Measurements from ENCODE around the gene CDIP1.

Gene CDIP1

DNA sequence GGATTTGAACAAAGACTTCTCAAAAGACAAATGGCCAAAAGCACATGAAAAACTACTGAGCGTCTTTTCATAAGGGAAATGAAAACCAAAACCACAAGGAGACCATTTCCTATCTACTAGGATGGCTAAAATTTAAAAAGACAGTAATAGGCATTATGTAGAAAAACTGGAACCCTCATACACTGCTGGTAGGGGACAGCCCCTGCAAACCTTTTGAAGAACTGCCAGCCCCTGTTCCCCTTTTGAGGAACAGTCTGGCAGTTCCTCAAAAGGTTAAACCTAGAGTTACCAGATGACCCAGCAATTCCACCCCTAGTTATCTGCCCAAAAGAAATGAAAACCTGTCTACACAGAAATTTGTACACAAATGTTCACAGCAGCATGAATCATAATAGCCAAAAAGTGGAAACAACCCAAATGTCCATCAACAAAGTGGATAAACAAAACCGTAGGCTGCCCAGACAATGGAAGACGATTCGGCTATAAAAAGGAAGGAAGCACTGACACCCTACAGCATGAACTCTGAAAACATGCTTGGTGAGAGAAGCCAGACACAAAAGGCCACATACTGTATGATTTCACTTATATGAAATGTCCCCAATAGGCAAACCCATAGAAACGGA lies 22.9 kb downstream of the CDIP1 start:
- in situ Hi-C loops (cut with HindIII; ENCODE audit: low sequenced_read_pairs): loop anchor here (25.0 kb wide), 1 partner anchor 522 kb away; the partner anchor contains the start of gene NAGPA

DNA sequence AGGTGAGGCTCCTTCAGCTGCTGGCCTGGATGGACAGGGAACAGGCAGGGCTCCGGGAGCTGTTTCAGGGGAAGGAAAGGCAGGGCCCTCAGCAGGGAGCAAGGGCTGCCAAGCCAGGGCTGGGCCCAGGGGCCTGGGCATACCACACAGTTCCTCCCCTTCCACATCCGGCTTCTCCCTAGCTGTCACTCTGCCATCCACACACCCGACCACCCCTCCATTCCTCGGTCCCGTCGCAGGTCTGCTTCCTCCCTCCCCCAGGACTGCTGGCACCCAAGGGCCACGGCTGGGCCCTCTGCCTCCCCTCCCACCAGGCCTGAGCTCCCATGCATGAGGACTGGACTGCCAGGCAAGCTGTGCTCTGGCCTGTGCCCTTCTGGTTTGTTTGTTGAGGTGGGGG lies 24.0 kb downstream of the CDIP1 start:
- in situ Hi-C loops (cut with HindIII; ENCODE audit: low sequenced_read_pairs): loop anchor here (25.0 kb wide), 1 partner anchor 523 kb away; the partner anchor contains the start of gene NAGPA

DNA sequence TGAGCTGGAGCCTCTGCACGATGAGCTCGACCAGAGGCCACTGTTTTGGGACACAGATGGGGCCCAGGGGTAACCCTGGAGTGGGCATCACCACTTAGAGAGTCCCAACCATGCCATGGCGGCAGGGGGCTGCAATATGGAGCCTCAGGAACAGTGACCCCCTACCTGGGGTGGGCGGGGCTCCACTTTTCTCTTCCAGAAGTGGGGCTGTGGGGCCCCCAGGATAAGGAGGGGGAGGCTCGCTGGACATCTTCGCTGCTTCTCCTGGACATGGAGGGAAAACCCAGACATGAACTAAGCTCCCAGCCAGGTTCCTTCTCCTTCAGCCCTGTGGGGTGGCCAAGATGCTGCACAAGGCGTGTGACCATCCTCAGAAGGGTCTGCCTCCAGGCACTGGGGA lies 24.7 kb downstream of the CDIP1 start:
- in situ Hi-C loops (cut with HindIII; ENCODE audit: low sequenced_read_pairs): loop anchor here (25.0 kb wide), 1 partner anchor 523 kb away; the partner anchor contains the start of gene NAGPA

DNA sequence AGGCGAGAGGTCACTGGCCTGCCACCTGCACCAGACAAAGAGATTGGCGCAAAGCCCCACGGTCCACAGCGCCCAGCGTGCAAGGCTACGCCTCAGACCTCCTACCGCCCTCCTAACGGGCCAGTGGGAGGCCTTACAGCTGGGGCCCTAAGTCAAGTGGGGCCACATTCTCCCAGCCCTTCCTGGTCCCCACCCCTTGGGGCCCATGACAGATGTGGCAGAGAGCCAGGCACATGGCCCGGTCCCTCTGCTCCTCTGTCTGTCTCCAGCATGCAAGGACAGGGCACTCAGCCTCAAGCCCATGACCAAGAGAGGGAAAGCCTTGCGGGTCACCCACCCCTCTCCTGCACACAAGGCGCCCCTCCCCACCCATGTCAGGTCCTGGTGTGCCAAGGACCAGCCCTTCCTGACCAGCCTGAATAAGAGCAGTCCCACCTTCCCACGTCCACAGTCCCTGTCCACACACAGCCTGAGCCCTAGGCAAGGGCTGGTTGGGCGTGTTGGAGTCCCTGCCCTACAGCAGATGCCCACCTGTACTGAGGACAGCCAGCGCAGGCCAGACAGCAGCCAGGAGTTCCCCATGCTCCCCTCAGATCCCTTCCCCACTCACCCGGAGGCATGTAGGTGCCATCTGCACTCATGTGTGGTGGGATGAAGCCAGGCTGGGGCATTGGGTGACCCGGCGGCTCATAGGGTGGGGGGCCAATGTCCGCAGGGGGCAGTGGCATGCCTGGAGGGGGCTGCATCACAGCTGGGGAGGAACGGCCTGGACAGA lies 25.3 kb downstream of the CDIP1 start:
- in situ Hi-C loops (cut with HindIII; ENCODE audit: low sequenced_read_pairs): loop anchor here (25.0 kb wide), 1 partner anchor 524 kb away; the partner anchor contains the start of gene NAGPA

DNA sequence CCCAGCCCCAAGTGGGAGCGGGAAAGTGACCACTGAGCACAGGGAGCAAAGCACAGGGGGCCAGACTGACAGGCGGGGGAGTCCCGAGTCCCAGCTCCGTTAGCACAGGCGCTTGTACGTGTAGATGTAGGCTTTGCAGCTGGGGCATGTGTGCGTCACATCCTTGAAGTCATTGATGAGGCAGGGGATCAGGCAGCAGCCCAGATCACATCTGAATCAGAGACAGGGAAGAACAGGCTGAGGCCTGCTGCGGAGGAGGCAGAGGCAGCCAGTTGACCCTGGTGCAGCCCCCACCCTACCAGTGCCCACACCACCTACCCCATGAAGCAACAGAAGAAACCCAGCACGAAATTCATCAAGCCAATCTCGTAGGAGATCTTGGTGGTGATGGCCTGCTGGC lies 26.1 kb downstream of the CDIP1 start:
- in situ Hi-C loops (cut with HindIII; ENCODE audit: low sequenced_read_pairs): loop anchor here (25.0 kb wide), 1 partner anchor 525 kb away; the partner anchor contains the start of gene NAGPA

DNA sequence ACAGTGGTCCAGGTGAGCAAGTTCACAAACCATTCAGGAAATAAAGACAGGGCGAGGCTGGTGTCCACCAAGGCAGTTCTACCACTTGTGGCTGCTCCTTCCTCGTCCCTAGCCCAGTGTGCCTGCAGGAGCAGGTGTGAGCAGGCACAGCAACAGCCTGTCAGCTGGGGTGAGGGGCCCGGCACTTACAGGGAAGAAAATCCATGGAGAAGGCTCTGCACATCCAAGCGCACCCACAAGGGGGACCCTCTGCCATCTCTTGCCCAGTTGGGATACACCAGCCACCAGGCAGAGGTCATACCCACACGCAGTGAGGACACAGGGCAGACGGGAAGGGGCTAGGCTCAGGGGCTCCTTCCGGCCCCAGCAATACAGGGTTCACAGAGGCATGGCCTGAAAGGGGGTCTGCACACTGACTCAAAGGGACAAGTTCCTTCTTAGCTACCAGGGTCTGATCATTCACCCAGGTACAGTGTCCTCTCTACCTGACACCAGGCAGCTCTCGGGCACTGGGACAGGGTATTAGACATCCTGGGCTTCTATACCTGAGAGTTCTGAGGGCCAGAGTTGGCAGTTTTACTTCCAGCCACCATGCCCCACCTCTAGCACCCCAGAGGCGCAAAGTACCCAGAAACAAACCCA lies 27.0 kb downstream of the CDIP1 start:
- in situ Hi-C loops (cut with HindIII; ENCODE audit: low sequenced_read_pairs): loop anchor here (25.0 kb wide), 1 partner anchor 526 kb away; the partner anchor contains the start of gene NAGPA

DNA sequence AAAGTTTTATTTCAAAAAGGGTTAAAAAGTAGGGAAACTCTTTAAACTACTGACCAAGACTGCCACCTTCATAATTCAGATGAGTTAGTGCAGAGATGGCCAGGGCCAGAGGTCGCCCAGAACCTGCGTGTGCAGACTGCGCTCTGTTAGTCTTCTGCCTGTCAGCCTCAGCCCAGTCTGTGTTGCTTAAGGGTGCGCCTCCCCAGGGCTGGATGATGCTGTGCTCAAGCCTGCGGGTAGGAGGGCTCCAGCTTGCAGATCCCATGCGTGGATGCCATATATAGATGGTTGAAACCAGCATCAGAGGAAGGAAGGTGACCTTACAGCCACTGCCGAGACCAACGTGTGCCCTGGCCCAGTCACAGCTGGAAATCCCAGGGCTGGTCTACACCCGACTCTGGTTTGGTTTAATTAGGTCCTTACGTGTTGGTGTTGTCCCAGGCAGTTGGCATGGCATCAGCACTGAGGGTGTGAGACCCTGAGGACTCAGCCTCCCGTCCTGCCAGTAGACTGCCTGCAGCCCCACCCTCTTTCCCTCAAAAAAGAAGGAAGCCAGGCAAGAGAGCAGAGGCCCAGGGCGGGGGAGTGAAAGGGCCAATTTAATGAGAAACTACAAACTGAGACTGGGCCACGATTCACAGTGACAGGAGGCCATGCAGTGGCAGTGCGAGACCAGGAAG lies 27.7 kb downstream of the CDIP1 start:
- in situ Hi-C loops (cut with HindIII; ENCODE audit: low sequenced_read_pairs): loop anchor here (25.0 kb wide), 1 partner anchor 526 kb away; the partner anchor contains the start of gene NAGPA

DNA sequence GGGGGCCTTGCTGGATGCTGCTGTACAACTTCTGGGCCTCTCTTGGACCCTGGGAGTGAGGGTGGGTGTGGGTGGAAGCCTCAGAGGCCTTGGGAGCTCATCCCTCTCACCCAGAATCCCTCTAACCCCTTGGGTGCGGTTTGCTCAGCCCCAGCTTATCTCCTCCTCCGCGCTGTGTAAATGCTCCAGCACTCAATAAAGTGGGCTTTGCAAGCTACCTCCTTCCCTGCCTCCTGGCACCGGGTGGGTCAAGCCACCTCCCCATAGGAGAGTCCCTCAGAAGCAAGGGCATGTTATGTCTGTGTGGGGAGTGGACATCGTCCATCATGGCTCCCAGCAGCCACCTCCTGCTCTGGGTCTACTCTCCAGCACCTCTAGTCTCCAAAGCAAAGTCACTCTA lies 28.4 kb downstream of the CDIP1 start:
- in situ Hi-C loops (cut with HindIII; ENCODE audit: low sequenced_read_pairs): loop anchor here (25.0 kb wide), 1 partner anchor 527 kb away; the partner anchor contains the start of gene NAGPA

DNA sequence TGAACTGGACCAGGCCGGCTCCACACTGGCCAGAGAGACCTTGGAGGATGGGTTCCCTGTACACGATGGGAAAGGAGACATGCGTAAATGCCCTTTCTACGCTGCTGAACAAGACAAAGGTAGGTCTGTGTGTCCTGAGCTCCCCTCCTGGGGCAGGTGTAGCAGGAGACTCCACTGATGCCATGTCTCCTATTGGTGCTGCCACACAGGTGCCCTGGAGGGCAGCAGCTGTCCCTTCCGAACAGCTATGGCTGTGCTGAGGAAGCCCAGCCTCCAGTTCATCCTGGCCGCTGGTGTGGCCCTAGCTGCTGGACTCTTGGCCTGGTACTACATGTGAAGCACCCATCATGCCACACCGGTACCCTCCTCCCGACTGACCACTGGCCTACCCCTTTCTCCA lies 29.2 kb downstream of the CDIP1 start:
- in situ Hi-C loops (cut with HindIII; ENCODE audit: low sequenced_read_pairs): loop anchor here (25.0 kb wide), 1 partner anchor 528 kb away; the partner anchor contains the start of gene NAGPA

DNA sequence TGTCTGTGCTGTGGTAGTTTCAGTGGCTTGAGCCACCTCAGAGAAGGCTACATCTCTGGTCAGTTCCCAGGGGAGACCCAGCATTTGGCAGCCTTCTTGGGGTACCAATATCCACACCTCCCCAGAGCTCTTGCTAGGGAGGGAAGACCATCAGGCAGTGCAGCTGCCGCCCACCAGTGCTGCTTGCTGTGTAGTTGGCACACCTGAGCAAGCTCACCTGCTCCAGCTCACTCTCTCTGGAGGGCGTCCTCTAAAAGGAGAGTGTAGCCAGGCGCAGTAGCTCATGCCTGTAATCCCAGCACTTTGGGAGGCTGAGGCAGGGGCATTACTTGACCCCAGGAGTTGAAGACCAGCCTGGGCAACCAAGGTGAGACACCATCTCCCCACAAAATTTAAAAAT lies 29.8 kb downstream of the CDIP1 start:
- in situ Hi-C loops (cut with HindIII; ENCODE audit: low sequenced_read_pairs): loop anchor here (25.0 kb wide), 1 partner anchor 528 kb away; the partner anchor contains the start of gene NAGPA

DNA sequence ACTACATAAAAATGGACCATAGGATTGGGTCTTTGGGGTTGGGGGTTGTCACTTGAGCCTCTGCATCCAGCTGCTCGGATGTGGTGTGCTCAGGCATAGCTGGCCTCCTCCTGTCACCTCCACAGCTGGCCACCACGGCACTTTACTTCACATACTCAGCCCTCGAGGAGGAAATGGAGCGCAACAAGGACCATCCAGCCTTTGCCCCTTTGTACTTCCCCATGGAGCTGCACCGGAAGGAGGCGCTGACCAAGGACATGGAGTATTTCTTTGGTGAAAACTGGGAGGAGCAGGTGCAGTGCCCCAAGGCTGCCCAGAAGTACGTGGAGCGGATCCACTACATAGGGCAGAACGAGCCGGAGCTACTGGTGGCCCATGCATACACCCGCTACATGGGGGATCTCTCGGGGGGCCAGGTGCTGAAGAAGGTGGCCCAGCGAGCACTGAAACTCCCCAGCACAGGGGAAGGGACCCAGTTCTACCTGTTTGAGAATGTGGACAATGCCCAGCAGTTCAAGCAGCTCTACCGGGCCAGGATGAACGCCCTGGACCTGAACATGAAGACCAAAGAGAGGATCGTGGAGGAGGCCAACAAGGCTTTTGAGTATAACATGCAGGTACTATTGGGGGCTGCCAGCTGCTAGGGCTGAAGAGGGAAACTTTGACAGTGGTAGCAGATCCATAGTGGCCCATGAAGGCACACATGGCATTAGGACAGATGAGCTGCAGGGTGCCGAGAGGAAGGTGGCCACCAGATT lies 30.8 kb downstream of the CDIP1 start:
- in situ Hi-C loops (cut with HindIII; ENCODE audit: low sequenced_read_pairs): loop anchor here (25.0 kb wide), 1 partner anchor 530 kb away; the partner anchor contains the start of gene NAGPA

DNA sequence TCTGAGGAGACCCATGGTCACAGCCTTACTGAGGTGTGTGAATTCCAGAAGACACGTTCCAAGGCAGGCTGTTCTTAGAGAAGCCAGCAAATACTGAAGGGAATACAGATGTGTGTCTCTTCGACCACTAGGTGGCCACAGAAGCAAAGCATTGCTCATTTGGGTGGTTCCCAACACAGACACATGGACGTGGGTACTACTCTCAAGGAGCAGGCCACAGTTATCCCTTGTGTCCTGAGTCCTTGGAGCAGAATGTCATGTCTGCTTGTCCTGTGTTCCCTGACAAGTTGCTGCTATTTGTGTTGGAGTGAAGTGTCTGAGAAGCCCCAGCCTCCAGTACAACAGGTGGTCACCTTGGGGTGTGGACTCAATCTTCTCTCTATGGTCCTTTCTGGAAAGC lies 32.1 kb downstream of the CDIP1 start:
- in situ Hi-C loops (cut with HindIII; ENCODE audit: low sequenced_read_pairs): loop anchor here (25.0 kb wide), 1 partner anchor 531 kb away; the partner anchor contains the start of gene NAGPA

DNA sequence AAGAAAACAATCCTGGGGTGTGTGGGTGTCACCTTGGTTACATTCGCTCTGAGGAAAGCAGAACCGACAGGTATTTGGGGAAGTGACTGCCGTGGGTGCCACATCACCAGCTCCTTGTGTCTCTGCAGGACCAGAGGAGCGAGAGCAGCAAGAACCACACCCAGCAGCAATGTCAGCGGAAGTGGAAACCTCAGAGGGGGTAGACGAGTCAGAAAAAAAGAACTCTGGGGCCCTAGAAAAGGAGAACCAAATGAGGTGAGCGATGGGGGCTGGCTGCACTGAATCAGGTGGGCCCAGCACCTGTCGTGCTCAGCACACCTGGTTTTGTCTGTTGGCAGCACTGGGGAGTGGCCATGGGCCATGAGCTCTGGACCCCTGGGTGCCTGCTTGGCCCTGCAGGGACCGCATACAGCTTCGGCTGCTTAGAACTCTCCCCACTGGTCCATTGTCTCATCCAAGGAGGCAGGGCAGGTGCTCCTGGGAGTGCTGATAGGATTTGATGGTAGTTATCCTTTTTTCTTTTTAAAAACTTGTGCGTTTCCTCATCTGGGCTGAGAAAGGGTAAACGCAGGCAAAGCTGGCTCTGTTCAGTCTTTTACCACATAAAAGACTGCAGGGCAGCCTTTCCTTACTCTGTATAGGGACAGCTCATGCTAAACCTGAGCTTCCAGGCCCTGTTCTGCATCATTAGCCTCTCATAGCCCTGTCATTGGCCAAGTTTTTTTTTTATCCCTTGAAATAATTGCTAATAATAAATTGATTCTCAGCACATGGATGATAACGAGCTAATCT lies 33.0 kb downstream of the CDIP1 start:
- in situ Hi-C loops (cut with HindIII; ENCODE audit: low sequenced_read_pairs): loop anchor here (25.0 kb wide), 1 partner anchor 532 kb away; the partner anchor contains the start of gene NAGPA

DNA sequence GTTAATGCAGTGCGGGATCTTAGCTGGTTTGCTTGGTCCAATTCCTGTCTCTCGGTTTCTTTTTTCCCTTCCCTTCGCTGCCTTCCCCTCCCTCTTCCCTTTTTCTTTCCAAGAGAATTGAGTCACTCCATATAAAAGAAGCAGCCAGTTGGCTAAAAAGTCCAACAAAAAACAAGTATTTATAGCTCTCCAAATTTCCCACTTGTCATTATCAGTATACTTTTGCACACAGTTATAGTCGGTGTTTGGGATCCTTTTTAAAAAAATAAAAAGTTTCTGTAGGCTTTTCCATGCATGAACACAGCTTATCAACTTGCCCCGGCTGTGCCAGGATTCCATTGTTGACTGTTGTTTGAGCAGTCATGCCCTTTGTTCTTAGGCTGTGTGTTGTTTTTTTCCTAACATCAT lies 37.5 kb downstream of the CDIP1 start:
- in situ Hi-C loops (cut with HindIII; ENCODE audit: low sequenced_read_pairs): loop anchor here (25.0 kb wide), 1 partner anchor 536 kb away; the partner anchor contains the start of gene NAGPA

DNA sequence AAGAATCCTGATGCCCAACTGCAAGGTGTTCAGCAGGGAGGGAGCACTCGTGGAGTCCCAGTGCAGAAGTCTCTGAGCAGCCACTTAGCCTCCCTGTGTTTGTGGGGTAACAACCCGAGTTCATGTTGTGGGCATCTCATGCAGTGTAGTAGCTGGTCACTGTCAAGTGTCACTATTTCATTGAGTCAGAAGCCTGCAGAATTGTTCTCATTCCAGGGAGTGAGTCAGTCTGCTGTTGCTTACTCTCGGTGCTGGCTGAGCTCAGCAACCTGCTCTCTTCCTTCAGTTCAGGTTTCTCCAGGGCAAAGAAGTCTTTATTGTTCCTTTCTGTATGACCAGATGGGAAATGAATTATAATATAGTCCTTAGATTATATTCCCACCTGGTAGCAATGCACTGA lies 38.3 kb downstream of the CDIP1 start:
- in situ Hi-C loops (cut with HindIII; ENCODE audit: low sequenced_read_pairs): loop anchor here (25.0 kb wide), 1 partner anchor 537 kb away; the partner anchor contains the start of gene NAGPA

DNA sequence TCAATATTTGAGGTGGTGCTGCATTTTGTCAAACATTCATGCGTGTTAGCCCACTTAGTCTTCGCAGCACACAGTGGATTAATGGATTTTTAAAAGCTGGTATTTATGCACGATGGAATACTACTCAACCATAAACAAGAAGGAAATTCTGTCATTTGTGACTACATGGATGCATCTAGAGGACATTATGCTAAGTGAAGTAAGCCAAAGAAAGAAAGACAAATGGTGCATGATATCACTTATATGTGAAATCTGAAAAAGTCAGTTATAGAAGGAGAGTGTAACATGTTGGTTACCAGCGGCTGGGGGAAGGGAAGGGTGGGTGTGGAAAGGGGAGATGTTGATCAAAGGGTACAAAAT lies 39.4 kb downstream of the CDIP1 start:
- in situ Hi-C loops (cut with HindIII; ENCODE audit: low sequenced_read_pairs): no loop called here

DNA sequence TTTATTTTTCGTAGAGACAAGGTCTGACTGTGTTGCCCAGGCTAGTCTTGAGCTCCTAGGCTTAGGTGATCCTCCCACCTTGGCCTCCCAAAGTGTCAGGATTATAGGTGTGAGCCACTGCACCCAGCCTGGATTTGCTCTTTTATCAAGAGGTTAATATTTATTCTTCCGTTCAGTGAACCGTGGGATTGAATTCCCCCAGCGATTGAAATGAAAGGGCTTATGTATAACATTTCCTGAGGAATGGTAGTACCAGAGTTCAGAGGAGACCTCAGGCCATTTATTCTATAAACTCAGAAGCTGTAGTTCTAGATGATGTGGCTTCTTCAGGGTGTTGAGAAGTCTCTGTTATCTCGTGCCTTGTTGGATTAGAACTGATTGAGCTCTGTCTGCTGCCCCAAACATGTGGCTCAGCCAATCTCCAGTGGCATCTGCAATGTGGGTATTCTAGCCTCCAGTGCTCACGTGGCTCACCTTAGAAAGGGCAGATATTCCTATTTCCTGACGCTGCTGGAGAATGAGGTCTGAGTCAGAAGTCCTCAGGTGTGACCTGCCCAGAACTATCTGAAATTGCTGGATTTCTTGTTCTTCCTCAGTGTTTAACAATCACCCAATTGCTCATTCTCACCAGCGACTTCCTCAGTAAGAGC lies 39.9 kb downstream of the CDIP1 start:
- in situ Hi-C loops (cut with HindIII; ENCODE audit: low sequenced_read_pairs): no loop called here

DNA sequence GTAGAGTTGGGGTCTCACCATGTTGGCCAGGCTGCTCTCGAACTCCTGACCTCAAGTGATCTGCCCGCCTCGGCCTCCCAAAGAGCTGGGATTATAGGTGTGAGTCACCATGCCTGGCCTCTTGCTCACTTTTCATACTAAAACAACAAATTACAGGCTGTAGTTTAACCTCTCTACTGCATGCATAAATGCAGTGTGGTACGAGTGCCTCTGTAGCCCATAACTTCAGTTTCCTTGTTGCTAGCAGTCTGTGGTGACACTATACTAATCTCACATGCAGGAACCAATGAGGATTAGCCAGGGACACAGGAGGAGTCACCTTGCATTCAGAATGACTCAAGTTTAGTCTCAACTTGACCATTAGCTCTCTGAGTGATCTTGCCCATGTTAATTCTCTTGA lies 42.3 kb downstream of the CDIP1 start:
- in situ Hi-C loops (cut with HindIII; ENCODE audit: low sequenced_read_pairs): no loop called here
